ENCODE results near the gene ORM1.

ORM1 gene

GRCh38 chr9:114334490-114334889 lies 11.6 kb downstream of the ORM1 start:
- no peak overlapping the region for H3K4me3 ChIP-seq (ENCODE audit: low read length)
- no peak for TF ChIP-seq ZNF274 (IDR thresholded peaks at IDR 0.05; ENCODE audit: low read depth, low read length)

- no peak overlapping the region for H3K4me3 ChIP-seq (ENCODE audit: low read length)
- TF ChIP-seq ZNF274 (IDR thresholded peaks at IDR 0.05; ENCODE audit: low read depth, low read length) = no peak
Measured at GRCh38 chr9:114335745-114336144, 12.8 kb downstream of the ORM1 start.

GRCh38 chr9:114336157-114336556 lies 13.3 kb downstream of the ORM1 start:
- no peak overlapping the region for H3K4me3 ChIP-seq (ENCODE audit: low read length)
- TF ChIP-seq ZNF274 (IDR thresholded peaks at IDR 0.05; ENCODE audit: low read depth, low read length) = no peak

- no peak for TF ChIP-seq ZNF274 (IDR thresholded peaks at IDR 0.05; ENCODE audit: low read depth, low read length)
Measured at GRCh38 chr9:114336699-114337395, 13.9 kb downstream of the ORM1 start.

GRCh38 chr9:114338187-114338586 lies 15.3 kb downstream of the ORM1 start:
- no peak overlapping the region for H3K4me3 ChIP-seq (ENCODE audit: low read length)
- no peak for TF ChIP-seq ZNF274 (IDR thresholded peaks at IDR 0.05; ENCODE audit: low read depth, low read length)

More at GRCh38 chr9:114336699-114337395, 13.9 kb downstream of the ORM1 start:
- no peak overlapping the region for H3K4me3 ChIP-seq (ENCODE audit: low read length)

GRCh38 chr9:114339130-114339908 lies 16.4 kb downstream of the ORM1 start:
- no peak for TF ChIP-seq ZNF274 (IDR thresholded peaks at IDR 0.05; ENCODE audit: low read depth, low read length)
- no peak overlapping the region for H3K4me3 ChIP-seq (ENCODE audit: low read length)

GRCh38 chr9:114341152-114341830 lies 18.4 kb downstream of the ORM1 start:
- no peak overlapping the region for H3K4me3 ChIP-seq (ENCODE audit: low read length)
- no peak for TF ChIP-seq ZNF274 (IDR thresholded peaks at IDR 0.05; ENCODE audit: low read depth, low read length)

- TF ChIP-seq ZNF274 (IDR thresholded peaks at IDR 0.05; ENCODE audit: low read depth, low read length) = no peak
- no peak overlapping the region for H3K4me3 ChIP-seq (ENCODE audit: low read length)
Measured at GRCh38 chr9:114341991-114342390, 19.1 kb downstream of the ORM1 start.

GRCh38 chr9:114342755-114343440 lies 20.0 kb downstream of the ORM1 start:
- H3K4me3 ChIP-seq (ENCODE audit: low read length) = no peak overlapping the region
- no peak for TF ChIP-seq ZNF274 (IDR thresholded peaks at IDR 0.05; ENCODE audit: low read depth, low read length)

GRCh38 chr9:114343471-114344187 lies 20.7 kb downstream of the ORM1 start:
- H3K4me3 ChIP-seq (ENCODE audit: low read length) = no peak overlapping the region
- TF ChIP-seq ZNF274 (IDR thresholded peaks at IDR 0.05; ENCODE audit: low read depth, low read length) = no peak

- H3K4me3 ChIP-seq (ENCODE audit: low read length) = no peak overlapping the region
- no peak for TF ChIP-seq ZNF274 (IDR thresholded peaks at IDR 0.05; ENCODE audit: low read depth, low read length)
Measured at GRCh38 chr9:114344188-114344566, 21.3 kb downstream of the ORM1 start.

- no peak overlapping the region for H3K4me3 ChIP-seq (ENCODE audit: low read length)
- TF ChIP-seq ZNF274 (IDR thresholded peaks at IDR 0.05; ENCODE audit: low read depth, low read length) = no peak
Measured at GRCh38 chr9:114344692-114345091, 21.8 kb downstream of the ORM1 start.

- TF ChIP-seq ZNF274 (IDR thresholded peaks at IDR 0.05; ENCODE audit: low read depth, low read length) = no peak
- H3K4me3 ChIP-seq (ENCODE audit: low read length) = no peak overlapping the region
Measured at GRCh38 chr9:114345493-114346065, 22.7 kb downstream of the ORM1 start.
